GM23248 (cell line): ENCODE data around the gene MINDY3. TPM values are rescaled to one million over a fixed set of nuclear protein-coding genes. Genes with fewer than 3 reads are reported as not detected.

ENCODE experiments used
- DNase-seq: peaks from one replicate; pipeline ENCODE4 v3.0.0-alpha.2; 2015
- H2AFZ ChIP-seq: fragments of 200-600 bp; sonication (generic); 2 replicates; pipeline ENCODE4 v1.6.1; 2016; ENCODE audit warnings: antibody characterized with exemption
- H3F3A ChIP-seq: fragments of 200-600 bp; sonication (generic); 2 replicates; pipeline ENCODE4 v1.6.1; 2016; ENCODE audit warnings: mild to moderate bottlenecking, antibody characterized with exemption, mixed run types; ENCODE audit not compliant: insufficient read depth
- H3K27ac ChIP-seq: fragments of 200-600 bp; sonication (generic); 2 replicates; pipeline ENCODE4 v1.5.1; 2016; ENCODE audit warnings: mild to moderate bottlenecking
- H3K27me3 ChIP-seq: fragments of 200-600 bp; sonication (generic); replicated peaks from 2 replicates; pipeline ENCODE4 v1.6.1; 2016; ENCODE audit warnings: mild to moderate bottlenecking; ENCODE audit not compliant: insufficient read depth
- H3K36me3 ChIP-seq: fragments of 200-600 bp; sonication (generic); 2 replicates; pipeline ENCODE4 v1.6.1; 2016; ENCODE audit warnings: low read depth, mild to moderate bottlenecking
- H3K4me1 ChIP-seq: fragments of 200-600 bp; sonication (generic); 2 replicates; pipeline ENCODE4 v1.6.1; 2016; ENCODE audit warnings: mild to moderate bottlenecking; ENCODE audit not compliant: insufficient read depth
- H3K4me2 ChIP-seq: fragments of 200-600 bp; sonication (generic); one replicate; pipeline ENCODE4 v1.6.1; 2016; ENCODE audit warnings: mild to moderate bottlenecking; ENCODE audit not compliant: unreplicated experiment
- H3K4me3 ChIP-seq: fragments of 200-600 bp; sonication (generic); 2 replicates; pipeline ENCODE4 v1.5.1; 2016; ENCODE audit warnings: mild to moderate bottlenecking
- H3K79me2 ChIP-seq: fragments of 200-600 bp; sonication (generic); 2 replicates; pipeline ENCODE4 v1.6.1; 2016; ENCODE audit warnings: mild to moderate bottlenecking; ENCODE audit not compliant: insufficient read depth
- H3K9ac ChIP-seq: fragments of 200-600 bp; sonication (generic); 2 replicates; pipeline ENCODE4 v1.6.1; 2016; ENCODE audit warnings: mild to moderate bottlenecking
- H3K9me2 ChIP-seq: fragments of 200-600 bp; sonication (generic); 2 replicates; pipeline ENCODE4 v1.6.1; 2016; ENCODE audit warnings: mixed run types, mild to moderate bottlenecking, moderate library complexity; ENCODE audit not compliant: insufficient read depth
- H3K9me3 ChIP-seq: fragments of 200-600 bp; sonication (generic); one replicate; pipeline ENCODE4 v1.6.1; 2017; ENCODE audit warnings: low read depth
- H4K20me1 ChIP-seq: fragments of 200-600 bp; sonication (generic); 2 replicates; pipeline ENCODE4 v1.6.0; 2016; ENCODE audit not compliant: insufficient read depth
- EZH2 ChIP-seq: fragments of 200-600 bp; sonication (generic); IDR thresholded peaks from 2 replicates; pipeline ENCODE4 v1.6.1; 2018; ENCODE audit warnings: antibody characterized with exemption, mild to moderate bottlenecking; ENCODE audit not compliant: insufficient read depth, poor library complexity, severe bottlenecking
- EZH2phosphoT487 ChIP-seq: fragments of 200-600 bp; sonication (generic); IDR thresholded peaks from 2 replicates; pipeline ENCODE4 v1.6.1; 2018; ENCODE audit warnings: antibody characterized with exemption, moderate library complexity, mild to moderate bottlenecking, low read depth; ENCODE audit not compliant: insufficient read depth
- WGBS, 2 experiments: methylation state at CpG; one replicate each; pipeline ENCODE4 v1.1.6; 2015 to 2017; ENCODE audit warnings: low lambda C conversion rate in 2 of 2, low coverage in 1 of 2; ENCODE audit errors: missing lambda C conversion rate in 2 of 2; 5-methylcytosine and 5-hydroxymethylcytosine counted together
- in situ Hi-C: fragments of 300-500 bp; cut with MboI; formaldehyde crosslinking; loops from 2 replicates; pipeline ENCODE4 v1.15.0; 2020
- polyA plus RNA-seq: library from polyadenylated mRNA; unstranded; fragments of >200 nt; fragmentation: Nextera tagmentation; extraction: Ambion mirVana; gene quantifications from 2 replicates; pipeline ENCODE4 v1.2.1, GENCODE V29; 2016
- total RNA-seq: library from RNA; depleted of rRNA; stranded (reverse); fragments of >200 nt; shearing (Covaris generic); gene quantifications from 2 replicates; pipeline ENCODE4 v1.2.3, GENCODE V29; 2014

Gene MINDY3
- total and polyA plus RNA-seq, 2 experiments from 2014 or later = 37.2 to 43.1 TPM

GRCh38 chr10:15869935-15870334 is 9.6 kb upstream of the MINDY3 start:
- TF ChIP-seq EZH2phosphoT487 (no peak), EZH2 (no peak)
- no peak for DNase-seq
- Histone ChIP-seq H3K36me3 (no peaks in the 10 kb centered on the region), H3K79me2 (no peaks in the 10 kb centered on the region), H3K27ac (no peak overlapping the region), H4K20me1 (no peaks in the 10 kb centered on the region), H3F3A (no peaks in the 10 kb centered on the region), H3K4me1 (no peaks in the 10 kb centered on the region), H2AFZ (no peak overlapping the region), H3K9me3 (no peaks in the 10 kb centered on the region), H3K9ac (no peak overlapping the region), H3K4me3 (no peak overlapping the region), H3K27me3 (peaks cover 30% of the 10 kb centered on the region), H3K4me2 (no peak overlapping the region), H3K9me2 (no peaks in the 10 kb centered on the region)
- in situ Hi-C loops = no loop called here

- Histone ChIP-seq H3K4me2 (no peak overlapping the region), H3K27me3 (peaks cover 29% of the 10 kb centered on the region), H3K9me2 (no peaks in the 10 kb centered on the region), H3K9ac (no peak overlapping the region), H2AFZ (no peak overlapping the region), H4K20me1 (no peaks in the 10 kb centered on the region), H3K27ac (no peak overlapping the region), H3K36me3 (no peaks in the 10 kb centered on the region), H3K4me3 (no peak overlapping the region), H3F3A (no peaks in the 10 kb centered on the region), H3K79me2 (no peaks in the 10 kb centered on the region), H3K4me1 (no peaks in the 10 kb centered on the region), H3K9me3 (no peaks in the 10 kb centered on the region)
- DNase-seq = peak; percentile 34
- 14 to 17% methylated on average over 5 of the region's 5 CpGs for WGBS, 2 experiments
- in situ Hi-C loops = no loop called here
- TF ChIP-seq EZH2 = no peak
- no peak for TF ChIP-seq EZH2phosphoT487
These were observed 7.7 kb upstream of the MINDY3 start for GRCh38 chr10:15868006-15868405.

GRCh38 chr10:15865304-15865703 is 5.0 kb upstream of the MINDY3 start:
- Histone ChIP-seq H3K4me3 (no peak overlapping the region), H3F3A (no peaks in the 10 kb centered on the region), H4K20me1 (no peaks in the 10 kb centered on the region), H3K79me2 (no peaks in the 10 kb centered on the region), H3K27me3 (peaks cover 23% of the 10 kb centered on the region; the same call in 1 of the 2 replicates), H2AFZ (no peak overlapping the region), H3K4me1 (peaks cover 4% of the 10 kb centered on the region; the same call in 1 of the 2 replicates), H3K9ac (no peak overlapping the region), H3K27ac (no peak overlapping the region), H3K36me3 (no peaks in the 10 kb centered on the region), H3K4me2 (no peak overlapping the region), H3K9me3 (no peaks in the 10 kb centered on the region), H3K9me2 (no peaks in the 10 kb centered on the region)
- TF ChIP-seq EZH2 = no peak
- no peak for TF ChIP-seq EZH2phosphoT487
- WGBS, 2 experiments = 70 to 77% methylated on average over 7 of the region's 7 CpGs
- in situ Hi-C loops = no loop called here
- DNase-seq = no peak

- H3K79me2 ChIP-seq = peaks cover 7% of the 10 kb centered on the region
- no peak overlapping the region for H3K4me3 ChIP-seq
- no peak overlapping the region for H3K9ac ChIP-seq
- no peak overlapping the region for H2AFZ ChIP-seq
- no peak overlapping the region for H3K27ac ChIP-seq
- WGBS, 2 experiments = 57 to 67% methylated on average over 2 of the region's 2 CpGs
- H3K4me2 ChIP-seq = no peak overlapping the region
- H3K36me3 ChIP-seq = no peaks in the 10 kb centered on the region
- no peaks in the 10 kb centered on the region for H4K20me1 ChIP-seq
- no peaks in the 10 kb centered on the region for H3F3A ChIP-seq
- no peaks in the 10 kb centered on the region for H3K9me2 ChIP-seq
- H3K9me3 ChIP-seq = no peaks in the 10 kb centered on the region
- peaks cover 4% of the 10 kb centered on the region; the same call in 1 of the 2 replicates for H3K4me1 ChIP-seq
- in situ Hi-C loops = no loop called here
- DNase-seq = no peak
- TF ChIP-seq EZH2 (no peak), EZH2phosphoT487 (no peak)
- H3K27me3 ChIP-seq = peaks cover 23% of the 10 kb centered on the region; the same call in 1 of the 2 replicates
These were observed 4.1 kb upstream of the MINDY3 start for GRCh38 chr10:15864419-15864818.

- H3K4me1 ChIP-seq = peaks cover 9% of the 10 kb centered on the region
- in situ Hi-C loops = no loop called here
These were observed 3.4 kb upstream of the MINDY3 start for GRCh38 chr10:15863733-15864132.

More at GRCh38 chr10:15863733-15864132, 3.4 kb upstream of the MINDY3 start:
- H3K9me2 ChIP-seq = no peaks in the 10 kb centered on the region
- H4K20me1 ChIP-seq = no peaks in the 10 kb centered on the region
- no peak overlapping the region for H3K4me3 ChIP-seq
- no peak overlapping the region for H3K4me2 ChIP-seq
- H3K27ac ChIP-seq = no peak overlapping the region
- peaks cover 14% of the 10 kb centered on the region for H3K79me2 ChIP-seq
- TF ChIP-seq EZH2 (no peak), EZH2phosphoT487 (no peak)
- no peaks in the 10 kb centered on the region for H3F3A ChIP-seq
- no peak for DNase-seq
- H2AFZ ChIP-seq = no peak overlapping the region
- peaks cover 19% of the 10 kb centered on the region; the same call in 1 of the 2 replicates for H3K27me3 ChIP-seq
- H3K36me3 ChIP-seq = no peaks in the 10 kb centered on the region
- no peaks in the 10 kb centered on the region for H3K9me3 ChIP-seq
- H3K9ac ChIP-seq = no peak overlapping the region
